Activated naive CD8-positive, alpha-beta T cell treated with anti-CD3 and anti-CD28 coated beads, Interleukin-2, amount 50 U/mL, for 24 hours (primary cell): Measurements from ENCODE around the gene CCNY.

Experiments
- ATAC-seq: fragments of 150-1000 bp; cut with Tn5 transposase; one replicate; pipeline ENCODE4 v1.10.0; 2021
- DNase-seq: peaks from one replicate; pipeline ENCODE4 v3.0.0; 2021
- H3K27ac Mint-ChIP-seq: one replicate; pipeline ENCODE4 v1.8.0; 2021; ENCODE audit warnings: mild to moderate bottlenecking, mixed read lengths
- H3K27me3 Mint-ChIP-seq: one replicate; pipeline ENCODE4 v1.8.0; 2021; ENCODE audit warnings: mixed read lengths
- H3K36me3 Mint-ChIP-seq: one replicate; pipeline ENCODE4 v1.8.0; 2021; ENCODE audit warnings: low read depth, mixed read lengths
- H3K4me1 Mint-ChIP-seq: one replicate; pipeline ENCODE4 v1.8.0; 2021; ENCODE audit warnings: mixed read lengths
- H3K4me3 Mint-ChIP-seq: one replicate; pipeline ENCODE4 v1.8.0; 2021; ENCODE audit warnings: mild to moderate bottlenecking, moderate library complexity, mixed read lengths
- H3K9me3 Mint-ChIP-seq: one replicate; pipeline ENCODE4 v1.8.0; 2021; ENCODE audit warnings: mixed read lengths

CCNY gene

GRCh38 chr10:35471435-35471834 lies 135.1 kb downstream of the CCNY start:
- ATAC-seq, result no peak
- Mint-ChIP-seq H3K4me1 (peaks cover 34% of the 10 kb centered on the region), H3K4me3 (no peak overlapping the region), H3K9me3 (no peaks in the 10 kb centered on the region), H3K27me3 (no peaks in the 10 kb centered on the region), H3K36me3 (no peaks in the 10 kb centered on the region), H3K27ac (no peak overlapping the region)
- no peak for DNase-seq

GRCh38 chr10:35480142-35480541 lies 143.8 kb downstream of the CCNY start:
- no peaks in the 10 kb centered on the region for H3K9me3 Mint-ChIP-seq
- H3K4me3 Mint-ChIP-seq, result no peak overlapping the region
- H3K4me1 Mint-ChIP-seq, result peaks cover 10% of the 10 kb centered on the region
- no peak for ATAC-seq
- no peaks in the 10 kb centered on the region for H3K27me3 Mint-ChIP-seq
- H3K27ac Mint-ChIP-seq, result no peak overlapping the region
- no peak for DNase-seq
- peaks cover 2% of the 10 kb centered on the region for H3K36me3 Mint-ChIP-seq

DNA sequence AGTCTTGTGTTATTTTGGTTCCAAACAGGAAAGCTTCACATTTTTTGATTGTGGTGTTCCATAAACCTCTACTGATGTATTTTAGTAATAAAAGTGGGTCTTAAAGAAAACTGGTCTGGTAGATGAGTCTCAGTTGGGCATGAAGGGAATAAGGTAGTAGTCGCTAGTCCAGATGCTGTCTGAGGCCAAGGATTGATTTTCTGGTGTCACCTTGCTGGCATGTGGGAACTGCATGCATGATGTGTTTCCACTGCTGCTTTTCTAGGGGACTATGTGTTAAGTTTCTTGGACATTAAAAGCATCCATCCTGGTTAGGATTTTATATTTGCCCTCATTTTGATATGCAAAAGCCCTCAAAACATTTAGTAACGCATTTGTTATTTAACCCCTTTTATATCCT lies 145.1 kb downstream of the CCNY start:
- ATAC-seq, result no peak
- Mint-ChIP-seq H3K36me3 (peaks cover 7% of the 10 kb centered on the region), H3K27me3 (no peaks in the 10 kb centered on the region), H3K9me3 (no peaks in the 10 kb centered on the region), H3K4me3 (no peak overlapping the region), H3K27ac (no peak overlapping the region), H3K4me1 (peaks cover 14% of the 10 kb centered on the region)
- DNase-seq, result no peak

DNA sequence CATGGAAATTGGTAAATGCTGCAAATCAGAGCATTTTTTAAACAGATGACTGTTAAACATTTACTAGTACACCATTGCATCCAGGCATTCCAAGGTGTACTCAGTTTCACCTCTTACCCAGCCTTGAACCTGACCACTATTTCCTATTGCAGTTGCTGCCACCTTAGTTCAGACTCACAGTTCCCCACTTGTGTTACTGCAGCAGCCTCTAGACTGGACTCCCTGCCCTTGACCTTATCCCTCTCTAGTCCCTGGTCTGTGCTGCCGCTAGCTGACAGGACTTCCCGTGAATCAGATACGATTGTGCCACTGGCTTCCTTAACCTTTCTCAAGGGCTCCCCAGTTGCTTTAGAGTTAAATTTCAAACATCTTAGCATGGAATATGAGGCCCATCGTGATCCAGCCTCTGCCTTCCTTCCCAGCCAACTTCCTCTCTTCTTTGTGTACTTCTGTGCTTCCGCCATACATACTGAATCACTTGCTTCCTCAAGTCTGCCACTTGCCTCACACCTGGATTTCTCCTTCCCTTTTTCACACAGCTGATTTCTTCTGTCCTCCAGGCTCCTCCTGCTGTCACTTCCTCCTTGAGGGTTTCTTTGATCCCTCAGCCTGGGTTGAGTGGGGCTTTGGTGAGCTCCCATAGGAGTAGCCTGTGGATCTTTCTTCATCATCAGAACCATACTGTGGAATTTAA lies 150.1 kb downstream of the CCNY start:
- Mint-ChIP-seq H3K27ac (no peak overlapping the region), H3K4me1 (peaks cover 6% of the 10 kb centered on the region), H3K27me3 (no peaks in the 10 kb centered on the region), H3K9me3 (no peaks in the 10 kb centered on the region), H3K4me3 (no peak overlapping the region), H3K36me3 (peaks cover 9% of the 10 kb centered on the region)
- no peak for DNase-seq
- ATAC-seq, result no peak

GRCh38 chr10:35487336-35488034 lies 151.2 kb downstream of the CCNY start:
- Mint-ChIP-seq H3K4me3 (no peak overlapping the region), H3K4me1 (peaks cover 9% of the 10 kb centered on the region), H3K27ac (no peak overlapping the region), H3K36me3 (peaks cover 9% of the 10 kb centered on the region), H3K27me3 (no peaks in the 10 kb centered on the region), H3K9me3 (no peaks in the 10 kb centered on the region)
- ATAC-seq (no peak), DNase-seq (no peak)

GRCh38 chr10:35488228-35488627 lies 151.9 kb downstream of the CCNY start:
- ATAC-seq, result no peak
- no peak for DNase-seq
- peaks cover 9% of the 10 kb centered on the region for H3K36me3 Mint-ChIP-seq
- no peak overlapping the region for H3K4me3 Mint-ChIP-seq
- H3K27me3 Mint-ChIP-seq, result no peaks in the 10 kb centered on the region
- H3K9me3 Mint-ChIP-seq, result no peaks in the 10 kb centered on the region
- no peak overlapping the region for H3K27ac Mint-ChIP-seq
- H3K4me1 Mint-ChIP-seq, result peaks cover 12% of the 10 kb centered on the region

GRCh38 chr10:35492386-35493195 lies 156.3 kb downstream of the CCNY start:
- no peak for DNase-seq
- Mint-ChIP-seq H3K36me3 (no peaks in the 10 kb centered on the region), H3K27ac (no peak overlapping the region), H3K4me1 (peaks cover 38% of the 10 kb centered on the region), H3K9me3 (no peaks in the 10 kb centered on the region), H3K27me3 (no peaks in the 10 kb centered on the region), H3K4me3 (no peak overlapping the region)
- ATAC-seq, result no peak

GRCh38 chr10:35493196-35494118 lies 157.1 kb downstream of the CCNY start:
- no peak for DNase-seq
- no peak overlapping the region for H3K27ac Mint-ChIP-seq

GRCh38 chr10:35495521-35496119 lies 159.3 kb downstream of the CCNY start:
- ATAC-seq (no peak), DNase-seq (no peak)
- no peak overlapping the region for H3K27ac Mint-ChIP-seq
- no peaks in the 10 kb centered on the region for H3K9me3 Mint-ChIP-seq
- peaks cover 2% of the 10 kb centered on the region for H3K36me3 Mint-ChIP-seq
- H3K27me3 Mint-ChIP-seq, result no peaks in the 10 kb centered on the region
- no peak overlapping the region for H3K4me3 Mint-ChIP-seq
- H3K4me1 Mint-ChIP-seq, result peaks cover 57% of the 10 kb centered on the region

More at GRCh38 chr10:35493196-35494118, 157.1 kb downstream of the CCNY start:
- no peak overlapping the region for H3K4me3 Mint-ChIP-seq
- no peaks in the 10 kb centered on the region for H3K9me3 Mint-ChIP-seq
- ATAC-seq, result no peak
- H3K36me3 Mint-ChIP-seq, result peaks cover 2% of the 10 kb centered on the region
- H3K27me3 Mint-ChIP-seq, result no peaks in the 10 kb centered on the region
- H3K4me1 Mint-ChIP-seq, result peaks cover 45% of the 10 kb centered on the region

DNA sequence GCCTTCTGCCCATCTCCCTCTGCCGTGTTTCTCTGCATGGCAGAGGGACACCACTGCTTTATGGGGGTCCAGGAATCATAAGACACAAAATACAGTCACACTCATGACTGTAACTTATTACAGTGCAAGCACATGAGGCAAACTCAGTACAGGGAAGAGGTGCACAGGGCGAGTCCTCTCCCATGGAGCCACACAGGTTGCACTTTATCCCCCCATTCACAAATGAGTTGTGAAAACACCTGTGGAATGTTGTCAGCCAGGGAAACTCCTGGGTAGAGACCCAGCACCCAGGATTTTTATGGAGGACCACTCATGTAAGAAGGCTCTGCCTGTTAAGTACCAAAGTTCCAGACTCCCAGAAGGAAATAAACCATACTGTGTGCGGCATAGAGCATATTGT lies 161.6 kb downstream of the CCNY start:
- Mint-ChIP-seq H3K4me3 (no peak overlapping the region), H3K27me3 (no peaks in the 10 kb centered on the region), H3K9me3 (no peaks in the 10 kb centered on the region), H3K27ac (no peak overlapping the region), H3K4me1 (peaks cover 51% of the 10 kb centered on the region), H3K36me3 (peaks cover 2% of the 10 kb centered on the region)
- DNase-seq, result no peak
- no peak for ATAC-seq

- no peak overlapping the region for H3K4me3 Mint-ChIP-seq
- H3K27me3 Mint-ChIP-seq, result no peaks in the 10 kb centered on the region
- DNase-seq (no peak), ATAC-seq (no peak)
- no peak overlapping the region for H3K27ac Mint-ChIP-seq
- H3K9me3 Mint-ChIP-seq, result no peaks in the 10 kb centered on the region
- peaks cover 47% of the 10 kb centered on the region for H3K4me1 Mint-ChIP-seq
- peaks cover 2% of the 10 kb centered on the region for H3K36me3 Mint-ChIP-seq
Measured at GRCh38 chr10:35498693-35499092, 162.4 kb downstream of the CCNY start.

GRCh38 chr10:35501923-35502322 lies 165.6 kb downstream of the CCNY start:
- no peak for ATAC-seq
- Mint-ChIP-seq H3K36me3 (peaks cover 2% of the 10 kb centered on the region), H3K9me3 (no peaks in the 10 kb centered on the region), H3K4me1 (peaks cover 27% of the 10 kb centered on the region), H3K4me3 (no peak overlapping the region), H3K27me3 (no peaks in the 10 kb centered on the region), H3K27ac (no peak overlapping the region)
- DNase-seq, result no peak

DNA sequence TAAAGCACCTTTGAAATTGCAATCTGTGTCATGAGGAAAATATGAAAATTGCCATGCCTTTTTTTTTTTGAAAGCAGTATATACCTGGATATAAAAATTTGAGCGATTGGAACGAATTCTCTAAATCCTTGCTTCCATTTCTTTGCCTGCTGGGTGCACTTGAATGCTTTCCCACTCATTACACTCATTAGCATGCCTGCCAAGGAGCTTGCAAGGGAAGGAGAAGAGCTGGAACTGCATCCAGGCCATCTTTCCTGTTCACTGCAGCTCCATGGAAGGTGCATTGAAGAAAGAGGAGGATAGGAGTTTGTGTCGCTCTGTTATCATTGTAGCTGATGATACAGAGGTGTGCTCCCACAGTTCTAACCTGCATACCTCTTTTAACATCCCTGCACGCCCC lies 166.4 kb downstream of the CCNY start:
- H3K27ac Mint-ChIP-seq, result no peak overlapping the region
- peaks cover 26% of the 10 kb centered on the region for H3K4me1 Mint-ChIP-seq
- DNase-seq (no peak), ATAC-seq (no peak)
- peaks cover 2% of the 10 kb centered on the region for H3K36me3 Mint-ChIP-seq
- no peak overlapping the region for H3K4me3 Mint-ChIP-seq
- no peaks in the 10 kb centered on the region for H3K27me3 Mint-ChIP-seq
- H3K9me3 Mint-ChIP-seq, result no peaks in the 10 kb centered on the region

DNA sequence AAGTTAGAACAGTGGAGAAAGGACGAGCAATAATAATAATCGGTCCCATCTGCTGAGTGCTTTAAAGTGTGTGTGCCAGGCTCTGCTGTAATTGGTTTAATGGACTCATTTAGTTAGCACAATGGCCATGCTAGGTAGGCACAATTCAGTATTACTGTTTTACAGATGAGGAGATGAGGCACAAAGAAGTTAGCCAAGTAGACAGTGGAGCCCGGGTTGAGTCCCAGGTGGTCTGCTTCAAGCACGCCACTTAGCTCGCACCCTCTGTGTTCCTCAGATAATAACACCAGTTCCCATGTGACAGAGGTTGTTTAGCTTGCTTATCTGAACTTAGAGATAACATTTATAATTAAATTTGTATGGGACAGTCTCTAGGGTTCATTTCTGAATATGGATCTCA lies 167.3 kb downstream of the CCNY start:
- Mint-ChIP-seq H3K27ac (no peak overlapping the region), H3K4me1 (peaks cover 23% of the 10 kb centered on the region), H3K9me3 (no peaks in the 10 kb centered on the region), H3K4me3 (no peak overlapping the region), H3K27me3 (no peaks in the 10 kb centered on the region), H3K36me3 (no peaks in the 10 kb centered on the region)
- DNase-seq (no peak), ATAC-seq (no peak)
